ENCODE results near the gene CCDC78.
A peak's percentile ranks its signal among the peaks of the same experiment; 100 is the strongest.

The CCDC78 gene

GRCh38 chr16:709566-710499 lies 16.4 kb downstream of the CCDC78 start:
- peak in 1 of 2 experiments; percentile 41 for DNase-seq

DNA sequence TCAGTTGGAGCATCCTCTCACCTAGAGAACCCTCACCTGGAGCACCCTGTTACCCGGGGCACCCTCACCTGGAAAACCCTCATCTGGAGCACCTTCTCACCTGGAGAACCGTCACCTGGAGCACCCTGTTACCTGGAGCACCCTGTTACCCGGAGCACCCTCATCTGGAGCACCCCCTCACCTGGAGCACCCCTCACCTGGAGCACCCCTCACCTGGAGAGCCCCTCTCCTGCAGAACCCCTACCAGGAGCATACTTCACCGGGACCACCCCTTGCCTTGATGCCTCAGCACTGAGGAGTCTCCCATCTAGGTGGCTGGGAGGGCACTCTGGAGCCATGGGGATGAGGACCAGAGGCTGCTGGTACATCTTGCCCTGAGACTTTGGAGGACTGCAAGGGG lies 17.3 kb downstream of the CCDC78 start:
- no peak for DNase-seq

GRCh38 chr16:708019-708418 lies 18.2 kb downstream of the CCDC78 start:
- no peak for DNase-seq

DNA sequence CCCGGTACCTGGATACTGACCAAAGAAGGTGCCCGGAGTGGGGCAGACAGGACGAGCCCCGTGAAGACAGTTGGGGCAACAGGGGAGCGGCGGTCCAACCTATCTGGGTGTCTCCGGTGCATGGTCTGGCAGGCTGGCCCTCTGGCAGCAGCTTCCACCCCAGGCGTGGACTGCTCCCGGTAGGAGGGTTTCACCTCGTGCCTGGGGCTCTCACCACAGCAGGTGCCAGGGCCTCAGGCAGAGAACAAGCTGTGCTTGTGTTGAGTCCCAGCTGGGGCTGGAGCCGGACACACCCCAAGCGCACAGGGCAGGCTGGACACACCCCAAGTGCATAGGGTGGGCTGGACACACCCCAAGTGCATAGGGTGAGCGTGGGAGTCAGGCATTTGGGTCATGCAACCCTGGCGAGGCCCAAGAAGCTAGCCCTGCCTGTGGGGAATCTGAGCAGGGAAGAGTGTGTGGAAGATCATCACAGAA lies 19.1 kb downstream of the CCDC78 start:
- no peak for DNase-seq

DNA sequence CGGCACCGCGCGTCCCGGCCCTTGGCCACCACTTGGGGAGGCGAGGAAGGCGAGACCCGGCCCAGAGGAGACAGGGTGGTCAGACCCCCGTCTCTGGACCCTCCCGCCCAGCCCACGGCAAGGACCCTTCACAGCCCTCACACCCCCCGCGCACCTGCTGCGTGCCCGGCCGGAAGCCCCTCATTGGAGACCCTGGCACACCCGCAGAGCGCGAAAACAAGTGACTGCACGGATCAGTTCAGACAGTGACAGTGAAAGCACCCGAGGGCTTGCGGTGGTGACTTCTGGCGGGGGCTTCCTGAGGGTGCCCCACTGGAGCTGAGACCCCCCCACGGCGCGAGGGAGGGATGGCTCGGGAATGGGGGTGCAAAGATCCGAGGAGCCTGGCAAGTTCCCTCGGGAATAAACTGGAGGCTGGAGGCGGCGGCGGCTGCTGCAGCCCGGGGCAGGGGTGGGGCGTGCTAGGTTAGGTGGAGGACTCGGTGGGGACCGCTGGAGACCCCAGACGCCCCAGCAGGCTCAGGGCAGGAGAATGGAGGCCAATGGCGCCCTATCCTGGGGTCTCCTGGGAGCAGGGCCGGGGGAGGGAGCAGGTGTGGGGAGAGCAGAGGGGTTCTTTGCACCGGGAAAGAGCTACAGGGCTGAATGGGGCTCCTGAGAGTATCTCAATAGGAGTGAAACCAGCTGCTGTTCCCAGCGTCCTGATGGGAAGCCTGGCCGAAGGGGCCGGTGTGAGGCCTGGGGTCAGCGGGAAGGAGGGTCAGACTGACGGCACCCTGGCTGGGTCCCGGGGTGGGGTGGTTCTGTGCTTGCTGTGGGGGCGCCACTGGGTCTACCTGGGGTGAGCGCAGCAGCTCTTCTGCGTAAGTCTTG lies 19.8 kb downstream of the CCDC78 start:
- DNase-seq = no peak

DNA sequence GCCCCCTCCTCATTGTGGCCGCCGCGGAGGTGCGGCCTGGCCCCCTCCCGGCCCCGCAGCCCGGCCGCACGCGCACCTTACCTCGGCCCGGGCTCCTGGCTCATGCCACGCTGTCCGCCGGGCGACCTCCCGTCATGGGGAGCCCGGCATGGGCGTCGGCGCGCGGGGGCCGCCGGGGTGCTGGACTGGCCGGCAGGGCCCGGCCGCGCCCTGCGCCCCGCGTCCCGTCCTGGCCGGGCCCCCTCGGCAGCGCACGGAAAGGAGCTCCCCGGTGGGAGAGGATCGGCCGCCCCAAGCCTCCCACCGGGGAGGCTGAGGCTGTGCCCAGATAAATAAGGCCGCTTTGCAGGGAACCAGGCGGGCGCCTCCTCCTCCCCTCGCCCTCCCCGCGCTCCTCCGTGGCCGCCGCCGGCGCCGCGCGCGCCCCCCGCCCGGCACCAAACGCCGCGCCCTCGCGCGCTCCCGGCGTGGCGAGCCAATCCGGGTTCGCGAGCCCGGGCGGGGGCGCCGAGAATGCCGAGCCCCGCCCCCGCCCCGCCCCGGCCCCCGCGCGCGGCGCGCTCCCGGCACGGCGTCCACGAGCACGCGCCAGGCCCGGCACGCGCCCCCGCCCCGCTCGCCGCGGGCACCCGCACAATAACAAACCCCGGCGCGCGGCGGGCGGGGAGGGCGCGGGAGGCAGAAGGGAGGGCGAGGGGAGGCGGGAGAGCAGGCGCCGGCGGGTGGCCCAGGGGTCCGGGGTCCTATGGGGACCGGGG lies 20.6 kb downstream of the CCDC78 start, which contains the start of gene FBXL16:
TSS of gene FBXL16 (minus strand) at position 371 of the 758 bp plus-strand sequence. CDS start 8,396 bp downstream, outside the sequence.
- DNase-seq = no peak

DNA sequence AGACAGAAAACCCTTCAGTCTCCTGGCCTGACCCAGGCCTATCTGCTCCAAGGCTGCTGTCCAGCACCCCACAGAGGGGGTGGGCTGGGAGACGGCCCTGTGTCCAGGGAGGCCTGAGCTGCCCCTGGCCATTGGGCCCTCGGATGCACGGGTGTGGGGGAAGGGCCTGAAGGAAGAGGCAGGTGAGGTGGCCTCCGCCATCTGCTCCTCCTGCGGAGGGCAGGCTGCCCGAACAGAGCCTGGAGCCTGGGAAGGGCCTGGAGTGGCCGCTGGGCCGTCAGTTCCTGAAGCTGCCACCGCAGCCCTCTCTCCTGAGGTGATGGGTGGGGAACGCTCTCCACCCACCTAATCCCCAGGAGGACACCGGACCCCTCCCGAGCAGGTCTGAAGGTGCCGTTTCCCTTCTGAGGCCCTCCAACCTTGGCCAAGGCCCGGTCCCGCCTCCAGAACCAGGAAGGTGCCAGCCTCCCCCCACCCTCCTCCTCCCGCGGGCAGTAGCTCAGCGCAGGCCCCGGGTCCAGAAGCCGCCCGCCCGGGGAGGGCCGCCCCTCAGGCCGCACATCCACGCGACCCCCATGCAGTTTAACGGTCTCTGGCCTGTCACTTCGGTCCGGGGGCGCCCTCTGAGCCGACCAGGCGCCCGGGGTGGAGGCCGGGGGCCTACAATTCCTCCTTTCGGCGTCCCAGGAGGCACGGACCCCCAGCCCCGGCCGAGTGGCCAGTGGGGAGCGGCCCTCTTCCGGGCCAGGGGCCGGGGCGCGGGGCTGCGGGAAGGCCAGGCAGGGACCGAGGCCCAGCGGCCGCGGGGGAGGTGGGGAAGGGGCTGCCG lies 21.5 kb downstream of the CCDC78 start:
- DNase-seq = no peak

GRCh38 chr16:704047-704446 lies 22.2 kb downstream of the CCDC78 start:
- DNase-seq = no peak

DNA sequence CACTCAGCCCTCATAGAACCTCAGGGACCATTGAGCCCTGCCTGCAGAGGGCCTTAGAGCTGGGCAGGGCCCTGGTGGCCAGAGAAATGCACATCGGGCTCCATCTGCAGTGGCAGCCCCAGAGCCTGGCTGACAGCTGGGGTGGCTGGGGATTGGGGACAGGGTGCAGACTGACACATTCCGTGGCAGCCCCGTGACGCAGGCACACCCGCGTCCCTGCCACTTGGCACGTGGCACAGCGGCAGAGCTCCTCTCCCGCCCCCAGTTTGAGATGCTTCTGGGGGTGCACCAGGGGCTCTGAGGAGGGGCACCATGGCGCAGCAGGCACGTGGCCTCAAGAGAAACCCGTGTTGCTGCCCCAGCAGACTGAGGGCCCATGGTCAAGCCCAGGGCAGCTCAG lies 22.8 kb downstream of the CCDC78 start:
- DNase-seq = no peak

- DNase-seq = no peak
Measured at GRCh38 chr16:702341-702740, 23.9 kb downstream of the CCDC78 start.

DNA sequence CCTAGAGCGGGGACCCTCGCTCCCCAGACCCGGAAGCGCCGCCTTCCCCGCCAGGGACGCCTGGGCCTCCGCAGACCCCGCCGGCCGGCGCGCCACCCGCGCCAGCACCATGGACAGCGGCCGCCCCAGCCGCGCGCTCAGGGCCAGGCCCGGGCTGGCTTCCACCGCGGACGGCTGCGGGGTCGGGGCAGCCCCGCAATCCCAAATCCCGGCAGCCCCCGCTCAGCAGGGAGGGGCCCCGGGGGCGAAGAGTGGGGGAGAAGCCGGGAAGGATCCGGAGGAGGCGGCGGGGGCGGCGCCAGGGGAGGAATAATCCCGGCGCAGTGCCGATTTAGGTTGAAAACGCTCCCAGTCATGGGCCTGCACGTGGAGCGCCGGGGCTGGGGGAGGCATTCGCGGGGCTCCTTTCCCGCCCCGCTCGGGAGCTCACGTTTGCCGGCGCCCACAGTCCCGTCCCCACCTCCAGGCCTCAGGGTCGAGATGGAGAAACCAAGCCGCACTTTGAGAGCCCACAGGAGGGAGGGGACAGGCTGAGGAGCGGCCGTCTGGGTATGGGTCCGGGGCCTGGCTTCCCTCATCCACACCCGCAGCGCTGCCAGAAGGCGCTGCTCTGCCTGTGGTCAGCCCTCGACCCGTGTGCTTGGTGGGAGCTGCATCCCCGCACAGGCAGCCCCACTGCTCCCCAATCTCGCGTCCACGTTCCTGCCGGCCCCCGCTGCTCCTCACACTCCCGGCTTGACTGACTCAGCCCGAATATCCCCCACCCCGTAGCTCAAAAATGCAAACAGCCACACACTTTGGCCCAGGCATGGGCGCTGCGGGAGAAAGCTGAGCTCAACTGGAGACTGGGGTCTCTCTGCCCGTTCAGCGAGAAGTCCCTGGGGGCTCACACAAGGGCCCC lies 25.3 kb downstream of the CCDC78 start:
- no peak for DNase-seq

DNA sequence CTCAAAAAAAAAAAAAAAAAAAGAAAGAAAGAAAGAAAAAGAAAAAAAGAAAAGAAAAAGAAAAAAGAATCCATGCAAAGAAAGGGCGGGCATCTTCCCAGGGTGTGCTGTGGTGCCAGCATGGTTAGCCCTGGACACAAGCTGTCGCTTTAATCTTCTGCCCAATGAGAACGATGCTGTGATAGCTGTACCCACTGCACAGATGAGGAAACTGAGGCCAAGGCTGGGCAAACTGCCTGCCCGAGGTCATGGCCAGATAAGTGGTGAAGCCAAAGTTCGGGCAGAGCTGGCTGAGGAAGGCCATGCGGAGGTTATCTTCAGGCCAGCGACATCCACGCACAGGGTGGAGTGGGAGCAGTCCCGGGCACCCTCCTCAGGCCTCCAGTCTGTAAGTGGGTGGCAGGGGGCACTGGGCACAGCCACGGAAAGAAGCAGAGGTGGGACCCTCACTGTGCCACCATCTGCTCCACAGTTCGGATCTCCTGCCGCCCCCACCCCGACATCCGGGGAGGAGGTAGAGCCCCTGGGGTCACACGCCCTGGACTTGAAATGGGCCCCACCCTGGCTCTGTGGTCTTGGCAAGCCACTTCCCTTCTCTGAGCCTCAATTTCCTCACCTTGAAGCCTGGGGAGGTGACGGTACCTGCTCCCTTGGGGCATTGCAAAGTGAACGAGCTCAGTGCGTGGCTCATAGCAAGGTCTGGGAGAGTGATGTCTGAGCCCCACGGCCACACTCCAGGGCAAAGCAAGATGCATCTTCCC lies 27.2 kb downstream of the CCDC78 start:
- DNase-seq = no peak

- DNase-seq = no peak
Measured at GRCh38 chr16:695355-696089, 30.7 kb downstream of the CCDC78 start.

GRCh38 chr16:694863-695354 lies 31.3 kb downstream of the CCDC78 start:
- no peak for DNase-seq

GRCh38 chr16:694187-694862 lies 31.9 kb downstream of the CCDC78 start:
- no peak for DNase-seq

DNA sequence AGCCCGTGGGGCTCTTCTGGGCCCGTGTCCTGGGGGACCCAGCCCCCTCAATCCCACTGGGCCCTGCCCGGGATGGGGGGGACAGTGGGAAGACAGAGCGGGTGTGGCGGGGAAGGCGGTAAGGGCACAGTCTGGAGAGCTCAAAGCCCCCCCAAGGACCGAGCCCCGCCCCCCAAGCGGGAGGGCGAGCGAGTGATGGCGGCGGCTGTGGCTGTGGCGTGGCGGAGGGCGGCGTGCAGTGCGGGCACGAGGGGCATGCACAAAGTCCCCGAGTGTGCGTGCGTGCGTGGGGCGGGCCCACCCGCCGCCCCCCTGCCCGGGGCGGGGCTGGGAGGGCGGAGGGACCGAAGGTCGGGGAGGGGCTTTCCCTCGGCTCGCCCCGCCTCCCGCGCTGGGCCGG lies 32.5 kb downstream of the CCDC78 start:
- DNase-seq = no peak

DNA sequence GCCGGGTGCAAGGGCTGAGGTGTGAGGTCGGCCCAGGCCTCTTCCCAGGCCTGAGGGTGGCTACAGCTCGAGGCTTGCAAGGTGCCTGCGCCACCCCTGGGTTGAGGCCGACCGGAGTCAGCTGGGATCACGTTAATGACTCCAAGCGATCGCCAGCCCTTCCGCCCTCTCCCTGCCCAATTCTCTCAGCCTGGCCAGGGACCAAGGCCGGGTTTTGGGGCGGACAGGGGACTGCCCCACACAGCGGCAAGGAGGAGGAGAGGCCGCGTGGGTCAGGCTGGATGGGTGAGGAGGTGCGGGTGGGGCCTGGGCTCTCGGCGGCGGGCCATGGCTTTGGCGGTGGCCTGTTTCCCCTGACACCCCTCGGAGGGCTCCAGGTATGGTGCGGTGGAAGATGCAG lies 32.9 kb downstream of the CCDC78 start:
- no peak for DNase-seq

- DNase-seq = no peak
Measured at GRCh38 chr16:692356-693108, 33.7 kb downstream of the CCDC78 start.

All from SW 1271 (cell line).